Spleen (tissue), 11 donors: ENCODE data around the gene CNTN5. TPM values are rescaled to one million over a fixed set of nuclear protein-coding genes. Genes with fewer than 3 reads are reported as not detected.

ENCODE experiments used
- DNase-seq: peaks from one replicate; pipeline ENCODE4 v3.0.0-alpha.2; 2020
- H3K27ac ChIP-seq, 8 donors: fragments of 200-600 bp; sonication (generic) in 7 of 8; 1 replicate in 4 of 8; 2 replicates in 4 of 8; pipeline versions ENCODE4 v1.5.0 to v1.8.0; 2016 to 2021; ENCODE audit warnings: inconsistent platforms in 4 of 8, mild to moderate bottlenecking in 4 of 8, moderate library complexity in 1 of 8
- H3K27me3 ChIP-seq, 7 donors: fragments of 200-600 bp; sonication (generic) in 6 of 7; replicated peaks in 1 of 7; 1 replicate in 4 of 7; 2 replicates in 3 of 7; pipeline versions ENCODE4 v1.5.0 to v1.8.0; 2016 to 2021; ENCODE audit warnings: inconsistent platforms in 3 of 7, mild to moderate bottlenecking in 1 of 7
- H3K36me3 ChIP-seq, 6 donors: fragments of 200-600 bp; sonication (generic) in 5 of 6; 1 replicate in 4 of 6; 2 replicates in 2 of 6; pipeline versions ENCODE4 v1.5.0 to v1.8.0; 2016 to 2021; ENCODE audit warnings: inconsistent platforms in 2 of 6
- H3K4me1 ChIP-seq, 6 donors: fragments of 200-600 bp; sonication (generic) in 5 of 6; 1 replicate in 3 of 6; 2 replicates in 3 of 6; pipeline versions ENCODE4 v1.5.0 to v1.8.0; 2016 to 2021; ENCODE audit warnings: inconsistent platforms in 3 of 6
- H3K4me3 ChIP-seq, 8 donors: fragments of 200-600 bp; sonication (generic) in 7 of 8; 1 replicate in 4 of 8; 2 replicates in 4 of 8; pipeline versions ENCODE4 v1.5.0 to v1.8.0; 2016 to 2021; ENCODE audit warnings: inconsistent platforms in 4 of 8, mild to moderate bottlenecking in 4 of 8, moderate library complexity in 2 of 8
- H3K9me3 ChIP-seq, 8 donors: fragments of 200-600 bp; sonication (generic) in 7 of 8; 1 replicate in 4 of 8; 2 replicates in 4 of 8; pipeline versions ENCODE4 v1.5.0 to v1.8.0; 2016 to 2021; ENCODE audit warnings: inconsistent platforms in 4 of 8
- POLR2A ChIP-seq, 3 donors: fragments of 450-650 bp; IDR thresholded peaks; one replicate each; pipeline ENCODE4 v1.5.1; 2017; ENCODE audit warnings: antibody characterized with exemption in 3 of 3, mild to moderate bottlenecking in 1 of 3
- POLR2AphosphoS5 ChIP-seq, 3 donors: sonication (generic); formaldehyde crosslinking; IDR thresholded peaks; one replicate each; pipeline ENCODE4 v1.5.1; 2017; ENCODE audit warnings: antibody characterized with exemption in 3 of 3
- WGBS, 5 donors: extraction: QIAGEN DNeasy Blood & Tissue Kit in 3 of 5; methylation state at CpG; one replicate each; pipeline versions ENCODE4 v1.1.5 to v1.1.7; 2013 to 2018; 5-methylcytosine and 5-hydroxymethylcytosine counted together
- intact Hi-C: fragments of 100-400 bp; cut with DNase I; formaldehyde crosslinking; loops from one replicate; pipeline ENCODE4 v1.15.0; 2023; ENCODE audit warnings: low total_unique reads
- polyA plus RNA-seq, 3 donors: library from polyadenylated mRNA; stranded (reverse); fragments of 200-250 nt; gene quantifications; one replicate each; pipeline ENCODE4 v1.2.1, GENCODE V29; 2013
- total RNA-seq, 7 donors: library from RNA; depleted of rRNA in 3 of 7; stranded (reverse); fragments of >200 nt in 3 of 7; fragmentation: NEBNext Ultra II Directional in 4 of 7; extraction: Animal tissue kit (Norgen Biotek cat#: 25700) in 4 of 7; gene quantifications; one replicate each; pipeline versions ENCODE4 v1.1.0 to v1.2.1, GENCODE V29; 2016 to 2021
- TF ChIP-seq, protein P1 (sequence below), 11 experiments: fragments of 200-600 bp in 7 of 11; fragments of 450-650 bp in 4 of 11; sonication (generic) in 4 of 11; IDR thresholded peaks in 8 of 11; conservative IDR thresholded peaks in 3 of 11; 1 replicate in 7 of 11; 2 replicates in 4 of 11; pipeline versions ENCODE4 v1.4.0 to v1.8.0; 2016 to 2021; ENCODE audit warnings: antibody characterized with exemption in 11 of 11, inconsistent platforms in 4 of 11, mild to moderate bottlenecking in 1 of 11
- donor health status: healthy with polysubstance abuse.
- donor health status: DM: no; HTN: no; CAD: no; lungs with moderate emphysema.
- donor health status: DM: no; HTN: no; CAD: no.
- donor health status: Bipolar disorder and iron deficiency.
- donor health status: healthy.
- donor health status: DM: no; HTN: no; CAD: no.
- donor health status: DM: yes; HTN: yes; CAD: no.

CNTN5 gene
- total and polyA plus RNA-seq, 10 donors, result 0.02 TPM; not detected in 8

DNA sequence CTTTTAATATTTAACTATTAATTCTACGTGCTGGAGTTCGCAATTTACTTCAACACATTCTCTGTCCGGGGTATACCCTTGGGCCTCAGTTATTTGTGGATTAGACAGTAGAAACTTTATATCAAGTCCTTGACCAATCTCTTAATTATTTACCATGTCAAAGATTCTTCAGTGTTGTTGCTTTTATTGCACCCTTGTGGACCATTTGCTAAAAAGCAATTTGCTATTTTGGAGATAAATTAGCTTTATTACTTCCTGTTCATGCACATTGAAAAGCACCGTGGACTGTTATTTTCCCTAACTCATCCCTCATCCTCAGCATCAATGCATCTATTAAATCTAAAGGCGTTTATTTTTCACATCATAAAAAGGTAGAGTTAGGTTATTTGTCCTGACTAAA lies 609.9 kb downstream of the CNTN5 start:
- H3K9me3 ChIP-seq, result peaks cover 0 to 4% (median 0%) of the 10 kb centered on the region in 8 donors
- DNase-seq, result no peak
- H3K27me3 ChIP-seq, result no peaks in the 10 kb centered on the region
- no peak overlapping the region for H3K4me3 ChIP-seq
- no peaks in the 10 kb centered on the region for H3K36me3 ChIP-seq
- no peak overlapping the region for H3K27ac ChIP-seq
- TF ChIP-seq, protein P1, sequence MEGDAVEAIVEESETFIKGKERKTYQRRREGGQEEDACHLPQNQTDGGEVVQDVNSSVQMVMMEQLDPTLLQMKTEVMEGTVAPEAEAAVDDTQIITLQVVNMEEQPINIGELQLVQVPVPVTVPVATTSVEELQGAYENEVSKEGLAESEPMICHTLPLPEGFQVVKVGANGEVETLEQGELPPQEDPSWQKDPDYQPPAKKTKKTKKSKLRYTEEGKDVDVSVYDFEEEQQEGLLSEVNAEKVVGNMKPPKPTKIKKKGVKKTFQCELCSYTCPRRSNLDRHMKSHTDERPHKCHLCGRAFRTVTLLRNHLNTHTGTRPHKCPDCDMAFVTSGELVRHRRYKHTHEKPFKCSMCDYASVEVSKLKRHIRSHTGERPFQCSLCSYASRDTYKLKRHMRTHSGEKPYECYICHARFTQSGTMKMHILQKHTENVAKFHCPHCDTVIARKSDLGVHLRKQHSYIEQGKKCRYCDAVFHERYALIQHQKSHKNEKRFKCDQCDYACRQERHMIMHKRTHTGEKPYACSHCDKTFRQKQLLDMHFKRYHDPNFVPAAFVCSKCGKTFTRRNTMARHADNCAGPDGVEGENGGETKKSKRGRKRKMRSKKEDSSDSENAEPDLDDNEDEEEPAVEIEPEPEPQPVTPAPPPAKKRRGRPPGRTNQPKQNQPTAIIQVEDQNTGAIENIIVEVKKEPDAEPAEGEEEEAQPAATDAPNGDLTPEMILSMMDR (IDR thresholded peaks at IDR 0.05 in 8 of 11, conservative IDR thresholded peaks at IDR 0.05 in 3 of 11), result no peak
- TF ChIP-seq POLR2AphosphoS5 (IDR thresholded peaks at IDR 0.05) (no peak), POLR2A (IDR thresholded peaks at IDR 0.05) (no peak)
- 68 to 87% (median 81%) methylated on average over 5 of the region's 5 CpGs for WGBS, 5 donors
- no peaks in the 10 kb centered on the region for H3K4me1 ChIP-seq
- intact Hi-C loops, result no loop called here

DNA sequence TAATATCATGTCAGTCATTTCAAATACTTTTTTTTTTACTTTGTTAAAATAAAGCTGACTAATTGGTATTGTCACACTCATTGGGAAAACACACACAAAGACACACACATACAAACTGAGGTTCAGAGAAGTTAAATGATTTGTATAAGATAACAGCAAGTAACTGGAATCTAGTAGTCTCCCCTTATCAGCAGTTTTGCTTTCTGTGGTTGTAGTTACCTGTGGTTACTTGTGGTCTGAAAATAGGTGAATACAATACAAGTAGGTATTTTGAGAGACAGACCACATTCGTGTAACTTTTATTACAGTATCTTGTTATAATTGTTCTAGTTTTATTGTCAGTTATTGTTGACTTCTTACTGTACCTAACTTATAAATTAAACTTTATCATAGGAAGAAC lies 610.9 kb downstream of the CNTN5 start:
- DNase-seq, result no peak
- H3K4me1 ChIP-seq, result no peaks in the 10 kb centered on the region
- intact Hi-C loops, result no loop called here
- no peaks in the 10 kb centered on the region for H3K36me3 ChIP-seq
- WGBS, 5 donors, result 78 to 93% (median 82%) methylated on average over 1 of the region's 1 CpG
- peaks cover 0 to 4% (median 0%) of the 10 kb centered on the region in 8 donors for H3K9me3 ChIP-seq
- no peak overlapping the region for H3K4me3 ChIP-seq
- no peak overlapping the region for H3K27ac ChIP-seq
- H3K27me3 ChIP-seq, result no peaks in the 10 kb centered on the region
- TF ChIP-seq POLR2A (IDR thresholded peaks at IDR 0.05), result no peak

DNA sequence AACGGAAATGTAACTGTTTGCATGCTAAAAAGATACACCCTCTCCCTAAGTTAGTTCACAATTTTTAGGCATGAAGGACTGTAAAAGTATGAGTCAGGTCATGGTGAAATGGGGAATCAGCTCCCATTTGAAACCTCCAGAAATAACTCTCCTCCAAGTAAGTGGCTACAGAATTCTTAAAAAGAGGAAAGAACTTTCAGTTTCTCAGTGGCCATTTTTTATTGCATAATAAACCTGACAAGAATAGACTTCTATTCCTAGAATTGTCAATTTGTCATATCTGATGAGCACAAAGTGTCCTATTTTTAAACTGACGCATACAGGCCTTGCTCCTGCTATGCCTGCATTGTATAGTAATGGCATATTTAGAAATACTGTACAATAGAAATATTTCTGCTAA lies 612.2 kb downstream of the CNTN5 start:
- H3K36me3 ChIP-seq, result no peaks in the 10 kb centered on the region
- no peak overlapping the region for H3K27ac ChIP-seq
- 62 to 79% (median 68%) methylated on average over 2 of the region's 2 CpGs for WGBS, 5 donors
- no peaks in the 10 kb centered on the region for H3K4me1 ChIP-seq
- H3K4me3 ChIP-seq, result no peak overlapping the region
- no peak for DNase-seq
- TF ChIP-seq, protein P1 (IDR thresholded peaks at IDR 0.05 in 8 of 11, conservative IDR thresholded peaks at IDR 0.05 in 3 of 11), result no peak
- TF ChIP-seq POLR2AphosphoS5 (IDR thresholded peaks at IDR 0.05) (no peak), POLR2A (IDR thresholded peaks at IDR 0.05) (no peak)
- H3K9me3 ChIP-seq, result peaks cover 0 to 3% (median 0%) of the 10 kb centered on the region in 8 donors
- no peaks in the 10 kb centered on the region for H3K27me3 ChIP-seq
- intact Hi-C loops, result no loop called here

DNA sequence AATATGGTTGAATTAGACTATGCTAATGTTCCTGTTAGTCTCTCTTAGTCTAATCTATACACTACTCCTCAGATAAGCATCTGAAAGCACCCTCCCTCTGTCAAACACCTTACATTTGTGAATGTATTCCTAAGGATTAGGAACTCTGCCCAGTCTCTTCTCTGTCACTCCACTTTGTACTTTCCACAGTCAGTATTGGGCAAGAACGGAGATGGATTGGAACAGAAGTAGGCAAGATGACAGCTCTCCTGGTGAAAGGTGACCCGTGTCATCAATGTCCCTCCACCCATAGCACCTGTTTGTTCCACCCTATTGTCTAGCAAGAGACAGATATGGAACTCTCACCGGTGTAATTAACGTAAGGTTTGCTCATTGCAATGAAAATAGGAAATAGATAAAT lies 613.8 kb downstream of the CNTN5 start:
- H3K4me1 ChIP-seq, result no peaks in the 10 kb centered on the region
- H3K4me3 ChIP-seq, result no peak overlapping the region
- H3K27ac ChIP-seq, result no peak overlapping the region
- H3K9me3 ChIP-seq, result peaks cover 0 to 5% (median 0%) of the 10 kb centered on the region in 8 donors
- no peaks in the 10 kb centered on the region for H3K27me3 ChIP-seq
- intact Hi-C loops, result no loop called here
- WGBS, 5 donors, result 52 to 86% (median 69%) methylated on average over 4 of the region's 4 CpGs
- DNase-seq, result no peak
- no peaks in the 10 kb centered on the region for H3K36me3 ChIP-seq
- TF ChIP-seq POLR2A (IDR thresholded peaks at IDR 0.05) (no peak), POLR2AphosphoS5 (IDR thresholded peaks at IDR 0.05) (no peak)
- TF ChIP-seq, protein P1 (IDR thresholded peaks at IDR 0.05 in 8 of 11, conservative IDR thresholded peaks at IDR 0.05 in 3 of 11), result no peak

DNA sequence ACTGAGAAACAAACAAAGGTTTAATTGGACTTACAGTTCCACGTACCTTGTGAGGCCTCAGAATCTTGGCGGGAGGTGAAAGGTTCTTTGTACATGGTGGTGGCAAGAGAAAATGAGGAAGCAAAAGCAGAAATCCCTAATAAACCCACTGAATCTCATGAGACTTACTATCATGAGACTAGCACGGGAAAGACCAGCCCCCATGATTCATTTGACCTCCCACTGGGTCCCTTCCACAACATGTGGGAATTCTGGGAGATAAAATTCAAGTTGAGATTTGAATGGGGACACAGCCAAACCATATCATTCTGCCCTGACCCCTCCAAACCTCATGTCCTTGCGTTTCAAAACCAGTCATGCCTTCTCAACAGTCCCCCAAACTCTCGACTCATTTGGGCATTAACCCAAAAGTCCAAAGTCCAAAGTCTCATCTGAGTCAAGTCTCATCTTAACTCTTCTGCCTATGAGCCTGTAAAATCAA lies 617.4 kb downstream of the CNTN5 start:
- no peak for DNase-seq
- no peaks in the 10 kb centered on the region for H3K4me1 ChIP-seq
- WGBS, 5 donors, result 56 to 78% (median 69%) methylated on average over 5 of the region's 5 CpGs
- no peak overlapping the region for H3K4me3 ChIP-seq
- H3K36me3 ChIP-seq, result no peaks in the 10 kb centered on the region
- intact Hi-C loops, result no loop called here
- no peaks in the 10 kb centered on the region for H3K27me3 ChIP-seq
- peaks cover 0 to 5% (median 0%) of the 10 kb centered on the region in 8 donors for H3K9me3 ChIP-seq
- no peak for TF ChIP-seq POLR2AphosphoS5 (IDR thresholded peaks at IDR 0.05)
- TF ChIP-seq, protein P1 (IDR thresholded peaks at IDR 0.05 in 8 of 11, conservative IDR thresholded peaks at IDR 0.05 in 3 of 11), result no peak
- no peak for TF ChIP-seq POLR2A (IDR thresholded peaks at IDR 0.05)
- H3K27ac ChIP-seq, result no peak overlapping the region
